Muscle layer of colon (tissue), 2 donors: Measurements from ENCODE around the gene PKN1.

Experiments used
- H3K27ac ChIP-seq: one replicate; pipeline ENCODE4 v1.7.0; 2013; ENCODE audit warnings: low read depth, mild to moderate bottlenecking, low read length, moderate library complexity
- H3K27me3 ChIP-seq, 2 donors: one replicate each; pipeline ENCODE4 v1.7.0; 2013; ENCODE audit warnings: low read length in 2 of 2, mild to moderate bottlenecking in 2 of 2; ENCODE audit not compliant: insufficient read depth in 2 of 2, control insufficient read depth in 1 of 2
- H3K36me3 ChIP-seq: one replicate; pipeline ENCODE4 v1.7.0; 2013; ENCODE audit warnings: mild to moderate bottlenecking, low read length; ENCODE audit not compliant: insufficient read depth
- H3K4me1 ChIP-seq: one replicate; pipeline ENCODE4 v1.7.0; 2013; ENCODE audit warnings: mild to moderate bottlenecking, low read length; ENCODE audit not compliant: insufficient read depth
- H3K4me3 ChIP-seq, 2 donors: one replicate each; pipeline ENCODE4 v1.7.0; 2013; ENCODE audit warnings: low read length in 2 of 2, low read depth in 1 of 2, mild to moderate bottlenecking in 1 of 2, moderate library complexity in 1 of 2
- H3K9ac ChIP-seq: one replicate; pipeline ENCODE4 v1.7.0; 2013; ENCODE audit warnings: low read length
- H3K9me3 ChIP-seq: one replicate; pipeline ENCODE4 v1.7.0; 2013; ENCODE audit warnings: mild to moderate bottlenecking, low read length
- donor health status: abdominal sarcoma.
- donor health status: Adenocarcinoma of cecum.

Gene PKN1

DNA sequence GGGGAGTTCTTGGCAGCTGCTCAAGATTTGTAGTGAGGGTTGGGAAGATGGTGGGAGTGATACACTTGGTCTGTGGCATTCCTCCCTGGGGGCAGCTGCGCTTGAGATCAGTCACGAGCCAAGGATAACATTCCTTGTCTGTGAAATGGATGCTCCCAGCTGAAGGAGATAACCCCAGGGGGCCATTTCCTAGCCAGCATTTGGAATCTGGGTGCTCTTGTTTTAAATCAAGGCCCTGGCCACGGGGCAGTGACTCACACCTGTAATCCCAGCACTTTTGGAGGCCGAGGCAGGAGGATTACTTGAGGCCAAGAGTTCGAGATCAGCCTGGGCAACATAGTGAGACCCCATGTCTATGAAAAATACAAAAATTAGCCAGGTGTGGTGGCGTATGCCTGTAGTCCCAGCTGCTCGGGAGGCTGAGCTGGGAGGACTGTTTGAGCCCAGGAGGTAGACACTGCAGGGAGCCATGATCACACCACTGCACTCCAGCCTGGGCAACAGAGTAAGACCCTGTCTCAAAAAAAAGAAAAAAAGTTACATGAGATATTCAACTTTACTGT, 4.6 kb downstream of the PKN1 start:
- no peak overlapping the region for H3K27ac ChIP-seq
- no peaks in the 10 kb centered on the region for H3K27me3 ChIP-seq

DNA sequence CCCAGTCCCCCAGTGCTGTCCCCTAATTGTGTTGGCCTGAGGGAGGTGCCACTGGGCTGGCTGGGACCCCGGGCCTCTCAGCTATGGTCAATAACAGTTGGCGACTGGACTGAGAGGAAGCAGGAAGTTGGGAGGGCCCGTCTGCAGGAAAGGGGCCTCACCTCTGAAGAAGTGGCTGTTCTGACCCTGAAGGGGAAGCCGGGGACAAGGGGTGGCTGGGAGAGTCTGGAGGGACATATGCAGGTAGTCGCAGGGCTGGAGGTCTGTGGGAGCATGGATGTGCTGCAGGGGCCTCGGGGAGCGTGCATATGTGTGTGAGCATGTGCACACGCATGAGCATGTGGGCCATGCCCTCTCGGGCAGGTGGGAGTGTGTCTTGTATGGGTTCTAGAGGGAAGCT, 5.9 kb downstream of the PKN1 start:
- Histone ChIP-seq H3K27ac (no peak overlapping the region), H3K9ac (no peak overlapping the region), H3K4me1 (peaks cover 21% of the 10 kb centered on the region), H3K9me3 (no peaks in the 10 kb centered on the region), H3K4me3 (no peak overlapping the region), H3K27me3 (no peaks in the 10 kb centered on the region), H3K36me3 (peaks cover 17% of the 10 kb centered on the region)

More for the DNA sequence above, 4.6 kb downstream of the PKN1 start:
- Histone ChIP-seq H3K9ac (no peak overlapping the region), H3K4me3 (no peak overlapping the region), H3K36me3 (peaks cover 5% of the 10 kb centered on the region), H3K9me3 (no peaks in the 10 kb centered on the region), H3K4me1 (peaks cover 23% of the 10 kb centered on the region)

DNA sequence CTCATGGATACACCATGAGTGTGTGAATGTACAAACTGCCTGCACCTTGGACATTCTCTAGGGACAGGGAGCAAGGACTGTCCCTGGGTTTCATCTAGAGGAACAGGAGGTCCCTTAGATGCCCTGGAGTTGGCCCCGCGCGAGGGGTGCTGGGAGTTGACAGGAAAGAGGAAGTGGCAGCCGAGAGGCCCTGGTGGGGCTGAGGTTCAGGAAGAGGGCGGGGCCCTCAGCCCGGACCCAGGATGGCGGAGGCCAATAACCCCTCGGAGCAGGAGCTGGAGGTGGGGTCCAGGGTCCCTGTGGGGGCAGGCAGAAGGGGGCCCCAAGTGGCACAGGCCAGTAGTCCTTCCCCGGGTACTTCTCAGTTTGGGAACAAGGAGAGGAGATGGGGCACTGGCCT, 6.9 kb downstream of the PKN1 start:
- Histone ChIP-seq H3K9ac (no peak overlapping the region), H3K36me3 (peaks cover 26% of the 10 kb centered on the region)

DNA sequence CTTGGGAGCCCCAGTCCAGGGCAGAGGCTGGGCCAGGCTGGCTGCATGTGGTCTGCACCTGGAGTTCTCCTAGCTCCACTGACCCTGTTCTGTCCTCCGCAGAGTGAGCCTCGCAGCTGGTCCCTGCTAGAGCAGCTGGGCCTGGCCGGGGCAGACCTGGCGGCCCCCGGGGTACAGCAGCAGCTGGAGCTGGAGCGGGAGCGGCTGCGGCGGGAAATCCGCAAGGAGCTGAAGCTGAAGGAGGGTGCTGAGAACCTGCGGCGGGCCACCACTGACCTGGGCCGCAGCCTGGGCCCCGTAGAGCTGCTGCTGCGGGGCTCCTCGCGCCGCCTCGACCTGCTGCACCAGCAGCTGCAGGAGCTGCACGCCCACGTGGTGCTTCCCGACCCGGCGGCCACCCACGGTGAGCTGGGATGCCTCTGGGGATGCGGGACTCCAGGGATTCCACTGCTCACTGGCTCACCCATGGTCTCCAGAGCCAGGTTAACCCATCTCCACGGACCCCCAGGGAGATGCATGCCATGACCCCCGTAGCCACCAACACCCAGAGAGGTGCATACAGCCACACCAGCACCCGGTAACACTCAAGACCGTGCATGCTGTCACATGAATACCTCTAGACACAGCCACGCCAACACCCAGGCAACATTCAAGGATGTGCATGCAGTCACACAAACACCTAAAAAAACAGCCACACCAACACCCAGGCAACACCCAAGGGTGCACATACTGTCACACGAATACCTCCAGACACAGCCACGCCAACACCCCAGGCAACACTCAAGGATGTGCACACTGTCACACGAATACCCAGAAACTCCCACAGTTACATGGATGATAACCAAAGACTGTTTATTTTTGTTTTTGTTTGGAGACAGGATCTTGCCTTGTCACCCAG, 8.2 kb downstream of the PKN1 start:
- Histone ChIP-seq H3K27ac (no peak overlapping the region), H3K4me3 (no peak overlapping the region), H3K4me1 (peaks cover 5% of the 10 kb centered on the region), H3K9ac (no peak overlapping the region), H3K9me3 (no peaks in the 10 kb centered on the region), H3K27me3 (no peaks in the 10 kb centered on the region), H3K36me3 (peaks cover 30% of the 10 kb centered on the region)

More for the DNA sequence above, 6.9 kb downstream of the PKN1 start:
- Histone ChIP-seq H3K4me3 (peak overlapping the region in 1 of 2 donors; percentile 18), H3K9me3 (no peaks in the 10 kb centered on the region), H3K27me3 (no peaks in the 10 kb centered on the region), H3K4me1 (peaks cover 11% of the 10 kb centered on the region), H3K27ac (no peak overlapping the region)

DNA sequence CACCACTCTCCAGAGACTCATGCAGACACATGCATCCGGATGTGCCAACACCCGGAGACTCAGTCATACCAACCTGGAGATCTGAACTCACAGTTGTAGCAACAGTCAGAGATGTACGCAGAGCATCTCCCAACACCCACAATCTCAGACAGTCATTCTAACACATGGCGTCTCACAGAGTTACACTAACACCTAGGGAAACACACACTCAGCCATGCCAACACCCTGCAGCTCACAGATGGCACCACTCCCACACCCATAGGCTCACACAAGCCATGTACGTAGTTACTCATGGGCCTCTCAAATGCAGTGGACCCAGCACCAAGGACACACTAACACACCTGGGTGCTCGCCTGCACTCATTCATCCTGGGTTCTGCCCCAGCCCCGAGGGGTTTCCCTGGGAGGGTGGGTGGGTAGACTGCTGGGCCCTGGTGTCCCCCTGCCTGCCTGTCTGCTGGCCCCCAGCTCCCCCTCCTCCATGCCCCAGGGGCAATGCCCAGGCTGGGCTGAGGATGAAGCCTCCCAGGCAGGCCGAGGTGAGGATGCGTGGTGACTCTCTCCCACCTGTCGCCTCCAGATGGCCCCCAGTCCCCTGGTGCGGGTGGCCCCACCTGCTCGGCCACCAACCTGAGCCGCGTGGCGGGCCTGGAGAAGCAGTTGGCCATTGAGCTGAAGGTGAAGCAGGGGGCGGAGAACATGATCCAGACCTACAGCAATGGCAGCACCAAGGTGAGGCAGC, 10.0 kb downstream of the PKN1 start:
- Histone ChIP-seq H3K27ac (no peak overlapping the region), H3K4me3 (no peak overlapping the region), H3K36me3 (peaks cover 43% of the 10 kb centered on the region), H3K9ac (no peak overlapping the region), H3K4me1 (peaks cover 5% of the 10 kb centered on the region), H3K9me3 (no peaks in the 10 kb centered on the region), H3K27me3 (no peaks in the 10 kb centered on the region)

DNA sequence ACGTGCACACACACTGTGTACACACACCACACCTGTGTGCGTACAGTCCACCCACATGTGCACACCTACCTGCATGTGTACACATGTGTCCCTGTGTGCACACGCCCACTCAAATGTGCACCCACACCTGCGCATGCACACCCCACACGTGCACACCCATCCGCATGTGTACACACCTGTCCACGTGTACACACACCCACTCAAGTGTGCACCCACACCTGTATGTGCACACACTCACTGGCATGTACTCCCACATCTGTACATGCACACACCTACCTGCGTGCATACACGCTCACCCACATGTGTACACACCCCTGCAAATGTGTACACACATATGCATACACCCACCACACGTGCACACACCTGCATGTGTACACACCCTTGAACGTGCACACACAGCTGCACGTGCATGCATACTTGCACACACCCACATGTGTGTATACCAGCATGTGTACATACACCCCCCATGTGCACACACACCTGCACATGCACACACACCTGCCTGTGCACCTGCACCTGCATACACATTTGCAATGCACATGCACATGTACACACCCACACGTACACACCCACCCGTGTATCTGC, 10.6 kb downstream of the PKN1 start:
- H3K4me1 ChIP-seq: peaks cover 5% of the 10 kb centered on the region
- H3K9me3 ChIP-seq: no peaks in the 10 kb centered on the region
- no peak overlapping the region for H3K9ac ChIP-seq
- H3K27me3 ChIP-seq: no peaks in the 10 kb centered on the region
- no peak overlapping the region for H3K27ac ChIP-seq
- H3K36me3 ChIP-seq: peaks cover 50% of the 10 kb centered on the region
- no peak overlapping the region for H3K4me3 ChIP-seq

DNA sequence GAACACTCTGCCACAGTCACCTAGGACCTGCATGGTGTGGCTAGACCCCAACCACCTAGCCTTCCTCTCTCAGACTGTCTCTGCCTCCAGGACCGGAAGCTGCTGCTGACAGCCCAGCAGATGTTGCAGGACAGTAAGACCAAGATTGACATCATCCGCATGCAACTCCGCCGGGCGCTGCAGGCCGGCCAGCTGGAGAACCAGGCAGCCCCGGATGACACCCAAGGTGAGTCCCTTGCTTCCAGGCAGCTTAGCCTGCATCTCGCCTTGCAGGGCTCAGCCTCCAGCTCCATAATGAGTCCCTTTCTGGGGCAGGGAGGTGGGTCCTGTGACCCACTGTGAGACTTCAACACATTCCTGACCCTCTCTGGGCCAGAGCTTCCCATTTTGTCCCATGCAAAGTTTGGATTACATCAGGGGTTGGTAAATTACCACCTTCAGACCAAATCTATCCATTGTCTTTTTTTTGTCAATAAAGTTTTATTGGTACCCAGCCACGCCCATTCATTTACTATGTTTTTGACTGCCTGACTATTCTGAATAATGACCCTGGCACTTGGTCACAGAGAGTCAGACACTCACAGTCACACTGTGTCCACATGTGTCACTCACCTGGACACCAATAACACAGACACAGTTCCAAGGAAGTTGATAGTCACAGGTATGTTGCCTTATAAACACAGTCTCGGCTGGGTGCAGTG, 13.4 kb downstream of the PKN1 start:
- peaks cover 74% of the 10 kb centered on the region for H3K36me3 ChIP-seq
- H3K9me3 ChIP-seq: no peaks in the 10 kb centered on the region
- no peak overlapping the region for H3K27ac ChIP-seq
- no peaks in the 10 kb centered on the region for H3K27me3 ChIP-seq
- H3K4me3 ChIP-seq: no peak overlapping the region
- H3K9ac ChIP-seq: no peak overlapping the region
- no peaks in the 10 kb centered on the region for H3K4me1 ChIP-seq

DNA sequence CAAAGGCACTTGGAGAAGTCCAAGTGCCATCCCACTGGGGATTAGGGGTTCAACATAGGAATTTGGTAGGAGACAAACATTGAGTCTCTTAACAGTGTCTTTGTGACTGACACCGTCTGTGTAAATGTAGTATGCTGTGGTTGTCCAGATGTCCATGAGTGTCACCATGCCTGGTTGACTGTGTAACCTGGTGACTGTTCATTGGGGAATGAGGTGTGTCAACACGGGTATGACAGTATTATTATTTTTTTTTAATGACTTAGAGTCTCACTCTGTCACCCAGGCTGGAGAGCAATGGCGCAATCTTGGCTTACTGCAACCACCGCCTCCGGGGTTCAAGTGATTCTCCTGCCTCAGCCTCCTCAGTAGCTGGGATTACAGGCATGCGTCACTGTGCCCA, 16.2 kb downstream of the PKN1 start:
- Histone ChIP-seq H3K9ac (no peak overlapping the region), H3K4me3 (no peak overlapping the region), H3K27me3 (no peaks in the 10 kb centered on the region), H3K36me3 (peaks cover 63% of the 10 kb centered on the region), H3K27ac (no peak overlapping the region), H3K9me3 (no peaks in the 10 kb centered on the region), H3K4me1 (no peaks in the 10 kb centered on the region)

DNA sequence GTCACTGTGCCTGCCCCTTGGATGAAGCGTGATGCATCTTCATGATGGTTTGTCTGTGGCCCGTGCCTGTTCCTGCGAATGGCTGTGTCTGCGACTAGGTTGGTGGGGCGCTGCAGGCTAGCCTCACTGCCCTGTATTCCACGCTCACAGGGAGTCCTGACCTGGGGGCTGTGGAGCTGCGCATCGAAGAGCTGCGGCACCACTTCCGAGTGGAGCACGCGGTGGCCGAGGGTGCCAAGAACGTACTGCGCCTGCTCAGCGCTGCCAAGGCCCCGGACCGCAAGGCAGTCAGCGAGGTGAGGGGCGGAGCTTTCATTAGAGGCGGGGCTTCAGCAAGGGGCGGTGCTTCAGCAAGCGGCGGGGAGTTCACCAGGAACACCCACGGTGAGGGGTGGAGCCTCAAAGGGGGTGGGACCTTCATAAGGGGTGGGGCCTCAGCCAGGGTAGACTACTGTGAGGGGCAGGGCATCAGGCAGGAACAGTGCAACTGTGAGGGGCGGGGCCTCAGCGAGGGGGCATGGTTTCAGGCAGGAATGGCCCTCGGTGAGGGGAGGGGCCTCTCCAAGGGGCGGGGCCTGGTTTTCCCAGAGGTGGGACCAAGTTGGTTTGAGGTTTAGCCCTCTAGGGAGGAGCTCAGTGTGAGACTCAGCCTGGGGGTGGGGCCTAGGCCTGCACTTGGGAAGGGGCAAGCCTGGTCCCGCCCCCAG, 17.2 kb downstream of the PKN1 start:
- H3K9me3 ChIP-seq: no peaks in the 10 kb centered on the region
- no peak overlapping the region for H3K4me3 ChIP-seq
- H3K36me3 ChIP-seq: peaks cover 62% of the 10 kb centered on the region
- H3K4me1 ChIP-seq: no peaks in the 10 kb centered on the region
- no peak overlapping the region for H3K27ac ChIP-seq
- H3K9ac ChIP-seq: no peak overlapping the region
- no peaks in the 10 kb centered on the region for H3K27me3 ChIP-seq

DNA sequence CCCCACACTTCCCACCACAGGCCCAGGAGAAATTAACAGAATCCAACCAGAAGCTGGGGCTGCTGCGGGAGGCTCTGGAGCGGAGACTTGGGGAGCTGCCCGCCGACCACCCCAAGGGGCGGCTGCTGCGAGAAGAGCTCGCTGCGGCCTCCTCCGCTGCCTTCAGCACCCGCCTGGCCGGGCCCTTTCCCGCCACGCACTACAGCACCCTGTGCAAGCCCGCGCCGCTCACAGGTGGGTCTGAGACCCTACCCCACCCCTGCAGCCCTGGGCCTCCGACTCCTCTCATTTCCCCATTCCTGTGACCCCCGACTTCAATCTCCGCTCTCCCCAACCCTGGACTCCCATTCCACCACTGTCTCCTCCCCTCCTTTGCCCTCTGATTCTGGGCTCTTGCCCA, 17.8 kb downstream of the PKN1 start:
- no peaks in the 10 kb centered on the region for H3K27me3 ChIP-seq
- H3K27ac ChIP-seq: no peak overlapping the region
- no peaks in the 10 kb centered on the region for H3K4me1 ChIP-seq
- H3K9ac ChIP-seq: no peak overlapping the region
- no peaks in the 10 kb centered on the region for H3K9me3 ChIP-seq
- no peak overlapping the region for H3K4me3 ChIP-seq
- H3K36me3 ChIP-seq: peaks cover 62% of the 10 kb centered on the region
